Erythroblast (primary cell): ENCODE data around the gene KIF1A.

Experiments
- GATA1 ChIP-seq: IDR thresholded peaks from 2 replicates; pipeline ENCODE4 v1.6.1; 2011; ENCODE audit warnings: low read depth, mild to moderate bottlenecking, control low read depth, low read length, moderate library complexity
- POLR2A ChIP-seq: IDR thresholded peaks from 2 replicates; pipeline ENCODE4 v1.6.1; 2011; ENCODE audit warnings: mild to moderate bottlenecking, low read length

- no peak for TF ChIP-seq POLR2A
- no peak for TF ChIP-seq GATA1
These were observed 25.8 kb downstream of the KIF1A start for GRCh38 chr2:240794178-240794721.
